IMR-90 (cell line): ENCODE results near the gene TDRD3. TPM values are rescaled to one million over a fixed set of nuclear protein-coding genes. Genes with fewer than 3 reads are reported as not detected.

ENCODE experiments used
- ATAC-seq: fragments of 200-7000 bp; cut with Tn5 transposase; 2 replicates; pipeline ENCODE4 v1.9.1; 2020; ENCODE audit warnings: low read depth, mild to moderate bottlenecking, moderate library complexity
- BruUV-seq: library from RNA; stranded (reverse); fragments of 400-500 nt; replicated peaks from 2 replicates; lab custom pipeline; 2021; lab: Mats Ljungman, UMichigan
- CTCF ChIA-PET: fragments of 300-600 bp; formaldehyde crosslinking; extraction: SDS; loops from one replicate; lab custom pipeline; 2021; ENCODE audit warnings: antibody characterized with exemption; lab: Yijun Ruan, JAX
- POLR2A ChIA-PET: fragments of 300-600 bp; sonication (Branson Sonifier 250); formaldehyde crosslinking; loops from one replicate; lab custom pipeline; 2022; ENCODE audit warnings: antibody characterized with exemption; ENCODE audit not compliant: unreplicated experiment; lab: Charles Lee
- DNase-seq: peaks from one replicate; pipeline ENCODE4 v3.0.0; 2013
- H2AFZ ChIP-seq: replicated peaks from 2 replicates; pipeline ENCODE3; 2013; ENCODE audit warnings: low read length, mild to moderate bottlenecking; ENCODE audit not compliant: poor library complexity
- H2AK5ac ChIP-seq: 2 replicates; pipeline ENCODE4 v1.6.1; 2013; ENCODE audit warnings: low read depth, low read length, inconsistent platforms
- H2AK9ac ChIP-seq: replicated peaks from 2 replicates; pipeline ENCODE3; 2013; ENCODE audit warnings: mild to moderate bottlenecking, low read depth, low read length, moderate library complexity; ENCODE audit not compliant: poor library complexity
- H2BK120ac ChIP-seq: 2 replicates; pipeline ENCODE4 v1.6.1; 2013; ENCODE audit warnings: low read depth, low read length, inconsistent platforms
- H2BK15ac ChIP-seq: 3 replicates; pipeline ENCODE4 v1.6.1; 2013; ENCODE audit warnings: low read depth, low read length, inconsistent platforms
- H2BK20ac ChIP-seq: 2 replicates; pipeline ENCODE4 v1.6.1; 2013; ENCODE audit warnings: low read depth, mild to moderate bottlenecking, inconsistent platforms, low read length, moderate library complexity
- H2BK5ac ChIP-seq: 2 replicates; pipeline ENCODE4 v1.6.1; 2013; ENCODE audit warnings: mild to moderate bottlenecking, low read depth, low read length, inconsistent platforms; ENCODE audit not compliant: poor library complexity, severe bottlenecking
- H3K14ac ChIP-seq: replicated peaks from 2 replicates; pipeline ENCODE4 v1.6.1; 2013; ENCODE audit warnings: low read depth, low read length, inconsistent platforms
- H3K18ac ChIP-seq: 2 replicates; pipeline ENCODE4 v1.6.1; 2013; ENCODE audit warnings: low read depth, low read length, control low read depth
- H3K23ac ChIP-seq: 2 replicates; pipeline ENCODE4 v1.6.1; 2013; ENCODE audit warnings: low read depth, low read length, inconsistent platforms
- H3K27ac ChIP-seq: 2 replicates; pipeline ENCODE4 v1.5.1; 2013; ENCODE audit warnings: mild to moderate bottlenecking, control low read depth, low read length; ENCODE audit not compliant: insufficient read depth
- H3K27me3 ChIP-seq: 2 replicates; pipeline ENCODE4 v1.6.1; 2013; ENCODE audit warnings: low read length; ENCODE audit not compliant: control insufficient read depth, insufficient read depth
- H3K36me3 ChIP-seq: 2 replicates; pipeline ENCODE4 v1.6.1; 2013; ENCODE audit warnings: low read length, mixed read lengths; ENCODE audit not compliant: control insufficient read depth, insufficient read depth
- H3K4ac ChIP-seq: 2 replicates; pipeline ENCODE4 v1.6.1; 2013; ENCODE audit warnings: low read depth, low read length, inconsistent platforms
- H3K4me1 ChIP-seq: 2 replicates; pipeline ENCODE4 v1.6.1; 2013; ENCODE audit warnings: low read length, mixed read lengths; ENCODE audit not compliant: control insufficient read depth, insufficient read depth
- H3K4me2 ChIP-seq: 2 replicates; pipeline ENCODE4 v1.6.1; 2013; ENCODE audit warnings: low read depth, mild to moderate bottlenecking, control low read depth, low read length, moderate library complexity
- H3K4me3 ChIP-seq: 2 replicates; pipeline ENCODE4 v1.5.1; 2013; ENCODE audit warnings: low read depth, mild to moderate bottlenecking, control low read depth, low read length, moderate library complexity; ENCODE audit not compliant: insufficient read depth
- H3K56ac ChIP-seq: 2 replicates; pipeline ENCODE4 v1.6.1; 2013; ENCODE audit warnings: low read length, inconsistent platforms; ENCODE audit not compliant: insufficient read depth; ENCODE audit errors: extremely low read depth
- H3K79me1 ChIP-seq, 2 experiments: 2 replicates each; pipeline ENCODE4 v1.6.1; 2013; ENCODE audit warnings: low read length in 2 of 2, inconsistent platforms in 1 of 2, low read depth in 1 of 2
- H3K9ac ChIP-seq: 2 replicates; pipeline ENCODE4 v1.6.1; 2013; ENCODE audit warnings: low read depth, low read length, control low read depth
- H3K9me1 ChIP-seq: 2 replicates; pipeline ENCODE4 v1.6.1; 2013; ENCODE audit warnings: low read length, inconsistent platforms; ENCODE audit not compliant: insufficient read depth
- H3K9me3 ChIP-seq: 2 replicates; pipeline ENCODE4 v1.6.1; 2013; ENCODE audit warnings: low read length; ENCODE audit not compliant: control insufficient read depth, insufficient read depth
- H4K20me1 ChIP-seq: 2 replicates; pipeline ENCODE4 v1.6.1; 2013; ENCODE audit warnings: low read length, inconsistent platforms; ENCODE audit not compliant: insufficient read depth
- H4K5ac ChIP-seq: 2 replicates; pipeline ENCODE4 v1.6.1; 2013; ENCODE audit warnings: mild to moderate bottlenecking, low read depth, low read length, control low read depth
- H4K8ac ChIP-seq, 2 experiments: 2 replicates each; pipeline ENCODE4 v1.6.1; 2013; ENCODE audit warnings: low read depth in 2 of 2, low read length in 2 of 2, control low read depth in 1 of 2, inconsistent platforms in 1 of 2
- H4K91ac ChIP-seq: 2 replicates; pipeline ENCODE4 v1.6.1; 2013; ENCODE audit warnings: low read depth, low read length, inconsistent platforms; ENCODE audit not compliant: insufficient read depth
- CHD1 ChIP-seq: IDR thresholded peaks from 2 replicates; pipeline ENCODE4 v1.6.1; 2012; ENCODE audit warnings: low read depth, low read length, improper control_type of control experiment
- FOS ChIP-seq: fragments of 150-350 bp; IDR thresholded peaks from 2 replicates; pipeline ENCODE4 v1.6.1; 2016; ENCODE audit warnings: low read depth, low read length
- MAFK ChIP-seq: IDR thresholded peaks from 2 replicates; pipeline ENCODE4 v1.6.1; 2012; ENCODE audit warnings: low read depth, low read length, improper control_type of control experiment
- MXI1 ChIP-seq: IDR thresholded peaks from 2 replicates; pipeline ENCODE4 v1.6.1; 2012; ENCODE audit warnings: low read depth, mild to moderate bottlenecking, low read length, moderate library complexity, borderline replicate concordance
- SMC3 ChIP-seq: fragments of 150-350 bp; IDR thresholded peaks from 2 replicates; pipeline ENCODE4 v1.6.1; 2016; ENCODE audit warnings: low read depth, mild to moderate bottlenecking, antibody characterized with exemption, low read length, moderate library complexity
- WGBS, 2 experiments: methylation state at CpG; one replicate each; pipeline versions ENCODE4 v1.1.5 to v1.1.7; 2013; ENCODE audit warnings: missing lambda C conversion rate in 2 of 2; ENCODE audit not compliant: insufficient read length in 1 of 2; ENCODE audit errors: extremely low coverage in 2 of 2; 5-methylcytosine and 5-hydroxymethylcytosine counted together
- dilution Hi-C: fragments of 300-500 bp; cut with HindIII; formaldehyde crosslinking; loops from one replicate; pipeline ENCODE4 v1.14.3; 2018; ENCODE audit warnings: low sequenced_read_pairs; ENCODE audit not compliant: unreplicated experiment
- in situ Hi-C: fragments of 300-500 bp; cut with MboI; formaldehyde crosslinking; loops from 3 replicates; pipeline ENCODE4 v1.14.3; 2019; ENCODE audit warnings: low sequenced_read_pairs, inconsistent platforms, mixed read lengths
- intact Hi-C: fragments of 100-400 bp; cut with micrococcal nuclease; formaldehyde crosslinking; loops from 2 replicates; pipeline ENCODE4 v1.10.0; 2022
- polyA plus RNA-seq, 3 experiments: library from polyadenylated mRNA; depleted of rRNA; stranded (reverse); fragments of >200 nt; gene quantifications; 2 replicates each; pipeline ENCODE4 v1.2.3, GENCODE V29; 2012; ENCODE audit warnings: low replicate concordance in 1 of 3
- total RNA-seq: library from RNA; depleted of rRNA; stranded (reverse); fragments of >200 nt; gene quantifications from 2 replicates; pipeline ENCODE4 v1.2.3, GENCODE V29; 2012

Gene TDRD3
- total and polyA plus RNA-seq, 2 of the 4 experiments (the other 2 are of a cell fraction) = 3.9 to 12.0 TPM

- DNase-seq (no peak), ATAC-seq (no peak)
- Histone ChIP-seq H3K9ac (no peak overlapping the region), H3K56ac (no peak overlapping the region), H4K5ac (no peak overlapping the region), H2BK15ac (no peak overlapping the region), H3K14ac (no peak overlapping the region), H3K27ac (no peak overlapping the region), H4K8ac (no peak overlapping the region), H3K36me3 (no peaks in the 10 kb centered on the region), H2BK20ac (no peak overlapping the region), H3K4me3 (no peak overlapping the region), H4K91ac (no peak overlapping the region), H3K23ac (no peak overlapping the region), H3K9me1 (no peaks in the 10 kb centered on the region), H3K18ac (no peak overlapping the region), H2AK5ac (no peak overlapping the region), H2AK9ac (no peak overlapping the region), H4K20me1 (no peaks in the 10 kb centered on the region), H3K4me1 (no peaks in the 10 kb centered on the region), H3K79me1 (no peaks in the 10 kb centered on the region), H3K27me3 (peaks cover 7% of the 10 kb centered on the region; the same call in 1 of the 2 replicates), H3K4ac (no peak overlapping the region), H2BK120ac (no peak overlapping the region), H2AFZ (no peak overlapping the region), H2BK5ac (no peak overlapping the region), H3K4me2 (no peak overlapping the region), H3K9me3 (no peaks in the 10 kb centered on the region)
- no TSS peak for BruUV-seq
- ChIA-PET CTCF (interaction anchor here (0.7 to 1.2 kb wide), 2 partner anchors 12 to 641 kb away, joined by 3 read pairs; no protein-coding TSS in a partner anchor), POLR2A (no interaction called here)
- TF ChIP-seq MXI1 = no peak
- no peak for TF ChIP-seq CHD1
- TF ChIP-seq SMC3 = no peak
- TF ChIP-seq MAFK = no peak
- no peak for TF ChIP-seq FOS
- intact Hi-C loops = no loop called here
- in situ Hi-C loops = loop anchor here (25.0 kb wide), 2 partner anchors 661 to 961 kb away; no protein-coding TSS in a partner anchor
- no CpG with 5 or more reads among the region's 3 CpGs for WGBS, 2 experiments
- dilution Hi-C loops = no loop called here
Observed at GRCh38 chr13:60348097-60348496, 48.9 kb upstream of the TDRD3 start.
